Left ventricle myocardium superior (tissue), 1 donor: Measurements from ENCODE around the gene MINDY4B. TPM values are rescaled to one million over a fixed set of nuclear protein-coding genes. Genes with fewer than 3 reads are reported as not detected.

ENCODE experiments used
- total RNA-seq: library from RNA; stranded (reverse); fragmentation: NEBNext Ultra II Directional; extraction: Animal tissue kit (Norgen Biotek cat#: 25700); gene quantifications from one replicate; pipeline ENCODE4 v1.2.1, GENCODE V29; 2021
- donor health status: DM: no; HTN: yes; CAD: no; lungs with severe emphysema.

MINDY4B gene
- total RNA-seq, 1 donor from 2014 or later = not detected

Other genes starting within 250 kb of the MINDY4B start
- not detected for gene ERICH6, start 201.5 kb downstream of the MINDY4B start, total RNA-seq
- 23.2 TPM for gene SIAH2, start 142.3 kb downstream of the MINDY4B start, total RNA-seq
- gene CLRN1, start 67.3 kb upstream of the MINDY4B start, total RNA-seq = not detected
- gene MED12L, start 180.2 kb upstream of the MINDY4B start, total RNA-seq = 0.10 TPM